DOHH2 (cell line): ENCODE measurements around the gene GPC5.

Experiments used
- H3F3A ChIP-seq: fragments of 200-600 bp; sonication (generic), shearing (Covaris generic); 2 replicates; pipeline ENCODE4 v1.6.0; 2016; ENCODE audit warnings: antibody characterized with exemption, mild to moderate bottlenecking; ENCODE audit not compliant: control insufficient read depth, insufficient read depth
- H3K27ac ChIP-seq: fragments of 200-600 bp; sonication (generic); 2 replicates; pipeline ENCODE4 v1.5.1; 2014; ENCODE audit warnings: low read depth, mild to moderate bottlenecking, low read length, moderate library complexity
- H3K27me3 ChIP-seq: fragments of 200-600 bp; sonication (generic); 2 replicates; pipeline ENCODE4 v1.6.1; 2014; ENCODE audit warnings: mild to moderate bottlenecking, low read length, mixed read lengths; ENCODE audit not compliant: control insufficient read depth
- H3K36me3 ChIP-seq: fragments of 200-600 bp; sonication (generic); 2 replicates; pipeline ENCODE4 v1.6.1; 2014; ENCODE audit warnings: mild to moderate bottlenecking, low read length, moderate library complexity, mixed read lengths; ENCODE audit not compliant: control insufficient read depth
- H3K4me1 ChIP-seq: fragments of 200-600 bp; sonication (generic); 2 replicates; pipeline ENCODE4 v1.6.1; 2014; ENCODE audit warnings: mild to moderate bottlenecking, low read length, mixed read lengths; ENCODE audit not compliant: control insufficient read depth
- H3K4me2 ChIP-seq: fragments of 200-600 bp; sonication (generic); 2 replicates; pipeline ENCODE4 v1.6.0; 2014; ENCODE audit warnings: mild to moderate bottlenecking, low read length, moderate library complexity
- H3K4me3 ChIP-seq: fragments of 200-600 bp; sonication (generic); 2 replicates; pipeline ENCODE4 v1.5.1; 2014; ENCODE audit warnings: mild to moderate bottlenecking, low read length, mixed read lengths
- H3K79me2 ChIP-seq: fragments of 200-600 bp; sonication (generic); 2 replicates; pipeline ENCODE4 v1.6.1; 2014; ENCODE audit warnings: mild to moderate bottlenecking, low read length, mixed read lengths; ENCODE audit not compliant: control insufficient read depth
- H3K9me2 ChIP-seq: fragments of 200-600 bp; sonication (generic); replicated peaks from 2 replicates; pipeline ENCODE4 v1.6.1; 2014; ENCODE audit warnings: mild to moderate bottlenecking, low read length, mixed read lengths; ENCODE audit not compliant: control insufficient read depth
- H3K9me3 ChIP-seq: fragments of 200-600 bp; sonication (generic); 2 replicates; pipeline ENCODE4 v1.6.1; 2014; ENCODE audit warnings: antibody characterized with exemption, low read length, mixed read lengths; ENCODE audit not compliant: control insufficient read depth, insufficient read depth
- H4K20me1 ChIP-seq: fragments of 200-600 bp; sonication (generic); 2 replicates; pipeline ENCODE4 v1.6.0; 2014; ENCODE audit warnings: low read depth, mild to moderate bottlenecking, antibody characterized with exemption, low read length, moderate library complexity; ENCODE audit not compliant: control insufficient read depth, insufficient read depth
- EZH2phosphoT487 ChIP-seq: fragments of 200-600 bp; sonication (generic); IDR thresholded peaks from 2 replicates; pipeline ENCODE4 v1.6.1; 2017; ENCODE audit warnings: borderline replicate concordance, mild to moderate bottlenecking, antibody characterized with exemption, low read length, moderate library complexity, mixed read lengths
- TF ChIP-seq, protein P1 (sequence below): fragments of 200-600 bp; sonication (generic); IDR thresholded peaks from one replicate; pipeline ENCODE4 v1.5.1; 2014; ENCODE audit warnings: antibody characterized with exemption, mild to moderate bottlenecking, low read depth, low read length; ENCODE audit not compliant: poor library complexity, severe bottlenecking

GPC5 gene

DNA sequence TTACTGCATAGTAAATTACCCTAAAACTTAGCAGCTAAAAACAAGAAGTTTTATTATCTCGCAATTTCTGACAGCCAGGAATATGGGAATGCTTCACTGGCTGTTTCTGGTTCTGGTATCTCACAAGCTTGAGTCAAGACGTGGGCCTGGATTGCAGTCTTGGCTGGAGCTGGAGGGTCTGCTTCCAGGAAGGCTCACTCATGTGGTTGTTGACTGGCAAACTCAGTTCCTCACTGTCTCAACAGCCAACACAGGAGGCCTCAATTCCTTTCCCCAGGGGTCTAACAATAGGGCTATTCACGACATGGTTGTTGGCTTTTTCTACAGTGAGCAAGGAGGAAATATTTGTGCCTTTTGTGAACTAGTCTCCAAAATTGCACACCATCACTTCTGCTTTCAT, 146.3 kb downstream of the GPC5 start:
- H4K20me1 ChIP-seq: no peaks in the 10 kb centered on the region
- H3K36me3 ChIP-seq: no peaks in the 10 kb centered on the region
- no peaks in the 10 kb centered on the region for H3K4me1 ChIP-seq
- H3K27ac ChIP-seq: no peak overlapping the region
- no peak overlapping the region for H3K4me3 ChIP-seq
- H3K9me2 ChIP-seq: no peaks in the 10 kb centered on the region
- H3K27me3 ChIP-seq: no peaks in the 10 kb centered on the region
- no peak overlapping the region for H3K4me2 ChIP-seq
- TF ChIP-seq EZH2phosphoT487: no peak
- TF ChIP-seq, protein P1, sequence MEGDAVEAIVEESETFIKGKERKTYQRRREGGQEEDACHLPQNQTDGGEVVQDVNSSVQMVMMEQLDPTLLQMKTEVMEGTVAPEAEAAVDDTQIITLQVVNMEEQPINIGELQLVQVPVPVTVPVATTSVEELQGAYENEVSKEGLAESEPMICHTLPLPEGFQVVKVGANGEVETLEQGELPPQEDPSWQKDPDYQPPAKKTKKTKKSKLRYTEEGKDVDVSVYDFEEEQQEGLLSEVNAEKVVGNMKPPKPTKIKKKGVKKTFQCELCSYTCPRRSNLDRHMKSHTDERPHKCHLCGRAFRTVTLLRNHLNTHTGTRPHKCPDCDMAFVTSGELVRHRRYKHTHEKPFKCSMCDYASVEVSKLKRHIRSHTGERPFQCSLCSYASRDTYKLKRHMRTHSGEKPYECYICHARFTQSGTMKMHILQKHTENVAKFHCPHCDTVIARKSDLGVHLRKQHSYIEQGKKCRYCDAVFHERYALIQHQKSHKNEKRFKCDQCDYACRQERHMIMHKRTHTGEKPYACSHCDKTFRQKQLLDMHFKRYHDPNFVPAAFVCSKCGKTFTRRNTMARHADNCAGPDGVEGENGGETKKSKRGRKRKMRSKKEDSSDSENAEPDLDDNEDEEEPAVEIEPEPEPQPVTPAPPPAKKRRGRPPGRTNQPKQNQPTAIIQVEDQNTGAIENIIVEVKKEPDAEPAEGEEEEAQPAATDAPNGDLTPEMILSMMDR: no peak
- H3F3A ChIP-seq: no peaks in the 10 kb centered on the region
- H3K9me3 ChIP-seq: no peaks in the 10 kb centered on the region
- H3K79me2 ChIP-seq: no peaks in the 10 kb centered on the region

DNA sequence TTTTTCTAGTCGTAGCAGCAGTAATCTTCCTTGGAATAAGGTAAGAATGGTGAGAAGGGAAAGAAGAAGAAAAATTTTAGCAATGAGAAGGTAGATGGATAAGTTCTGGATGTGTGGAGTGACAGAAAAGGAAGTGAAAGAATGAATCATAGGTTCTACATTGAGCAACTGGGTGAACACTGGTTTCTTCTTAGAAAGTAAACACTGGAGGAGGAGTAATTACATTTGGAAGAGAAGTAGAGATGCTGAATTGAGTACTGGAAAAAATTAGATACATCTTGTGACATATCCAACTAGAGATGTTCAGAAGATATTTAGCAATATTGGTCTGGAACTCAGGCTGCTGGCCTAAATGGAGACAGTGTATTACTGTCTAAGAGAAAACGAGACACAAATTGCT, 148.5 kb downstream of the GPC5 start:
- Histone ChIP-seq H3K4me1 (no peaks in the 10 kb centered on the region), H3K27ac (no peak overlapping the region), H3K9me3 (no peaks in the 10 kb centered on the region), H4K20me1 (no peaks in the 10 kb centered on the region), H3F3A (no peaks in the 10 kb centered on the region), H3K79me2 (no peaks in the 10 kb centered on the region), H3K4me3 (no peak overlapping the region), H3K27me3 (no peaks in the 10 kb centered on the region), H3K36me3 (no peaks in the 10 kb centered on the region), H3K4me2 (no peak overlapping the region), H3K9me2 (no peaks in the 10 kb centered on the region)
- no peak for TF ChIP-seq EZH2phosphoT487
- TF ChIP-seq, protein P1: no peak

DNA sequence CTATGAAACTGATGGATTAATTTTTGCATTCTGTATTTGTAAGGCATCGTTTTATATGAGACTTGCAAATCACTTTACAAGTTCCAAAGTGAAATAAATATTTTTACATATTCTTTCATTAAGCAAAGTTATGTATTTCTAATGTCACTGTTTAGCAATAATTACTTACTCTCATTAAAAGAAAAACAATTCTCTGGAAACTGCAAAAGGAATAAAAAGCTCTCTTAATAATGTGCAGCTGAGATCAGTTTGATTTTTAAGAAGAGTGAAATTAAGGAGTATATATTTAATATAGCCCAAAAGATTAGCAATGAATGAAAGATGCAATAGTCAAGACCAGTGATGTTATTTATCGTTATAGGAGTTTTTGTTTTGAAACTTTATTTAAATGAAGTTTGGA, 155.2 kb downstream of the GPC5 start:
- H3K4me3 ChIP-seq: no peak overlapping the region
- no peaks in the 10 kb centered on the region for H3K9me2 ChIP-seq
- H3K27ac ChIP-seq: no peak overlapping the region
- no peaks in the 10 kb centered on the region for H3K9me3 ChIP-seq
- no peaks in the 10 kb centered on the region for H3K27me3 ChIP-seq
- TF ChIP-seq, protein P1: no peak
- no peak for TF ChIP-seq EZH2phosphoT487
- H3K79me2 ChIP-seq: no peaks in the 10 kb centered on the region
- no peak overlapping the region for H3K4me2 ChIP-seq
- H3K4me1 ChIP-seq: no peaks in the 10 kb centered on the region
- H4K20me1 ChIP-seq: no peaks in the 10 kb centered on the region
- no peaks in the 10 kb centered on the region for H3K36me3 ChIP-seq
- no peaks in the 10 kb centered on the region for H3F3A ChIP-seq

DNA sequence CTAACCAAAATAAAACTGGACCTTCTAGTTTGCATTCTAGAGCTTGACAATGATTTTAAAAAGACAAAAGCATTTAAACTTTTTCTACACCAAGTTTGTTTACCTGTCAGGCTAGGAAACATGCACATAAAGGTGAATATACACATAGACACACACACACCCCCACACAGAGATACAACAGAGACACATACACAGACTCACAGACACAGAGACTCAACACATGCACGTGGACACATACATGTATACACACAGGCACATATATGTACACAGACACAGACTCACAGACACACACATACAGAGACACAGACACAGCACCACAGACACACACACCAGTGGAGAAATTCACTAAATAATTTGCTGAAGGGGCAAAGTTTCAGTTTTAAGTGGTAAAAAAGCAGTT, 155.7 kb downstream of the GPC5 start:
- Histone ChIP-seq H3K4me3 (no peak overlapping the region), H3K4me1 (no peaks in the 10 kb centered on the region), H3F3A (no peaks in the 10 kb centered on the region), H3K79me2 (no peaks in the 10 kb centered on the region), H3K9me2 (no peaks in the 10 kb centered on the region), H3K9me3 (no peaks in the 10 kb centered on the region), H4K20me1 (no peaks in the 10 kb centered on the region), H3K27me3 (no peaks in the 10 kb centered on the region), H3K4me2 (no peak overlapping the region), H3K27ac (no peak overlapping the region), H3K36me3 (no peaks in the 10 kb centered on the region)
- TF ChIP-seq EZH2phosphoT487: no peak
- TF ChIP-seq, protein P1: no peak
